Calu3 (cell line): ENCODE data around the gene PCSK6. TPM values are rescaled to one million over a fixed set of nuclear protein-coding genes. Genes with fewer than 3 reads are reported as not detected.
A peak's percentile ranks its signal among the peaks of the same experiment; 100 is the strongest.

Experiments
- BruUV-seq: library from RNA; stranded (reverse); fragments of 400-500 nt; replicated peaks from 2 replicates; lab custom pipeline; 2021; lab: Mats Ljungman, UMichigan
- CTCF ChIA-PET: fragments of 300-600 bp; sonication (Branson Sonifier 250); formaldehyde crosslinking; loops from one replicate; lab custom pipeline; 2022; ENCODE audit warnings: antibody characterized with exemption; lab: Charles Lee
- DNase-seq: peaks from one replicate; pipeline ENCODE4 v3.0.0; 2022
- H3K27ac Mint-ChIP-seq: one replicate; pipeline ENCODE4 v1.8.0; 2022; ENCODE audit warnings: mixed read lengths; ENCODE audit not compliant: unreplicated experiment
- H3K27me3 Mint-ChIP-seq: one replicate; pipeline ENCODE4 v1.8.0; 2022; ENCODE audit warnings: mixed read lengths; ENCODE audit not compliant: unreplicated experiment
- H3K36me3 Mint-ChIP-seq: one replicate; pipeline ENCODE4 v1.8.0; 2022; ENCODE audit warnings: mild to moderate bottlenecking, moderate library complexity, mixed read lengths; ENCODE audit not compliant: insufficient read depth, unreplicated experiment
- H3K4me1 Mint-ChIP-seq: one replicate; pipeline ENCODE4 v1.8.0; 2022; ENCODE audit warnings: mild to moderate bottlenecking, low read depth, mixed read lengths; ENCODE audit not compliant: unreplicated experiment
- H3K4me3 Mint-ChIP-seq: one replicate; pipeline ENCODE4 v1.8.0; 2022; ENCODE audit warnings: mild to moderate bottlenecking, low read depth, moderate library complexity, mixed read lengths; ENCODE audit not compliant: unreplicated experiment
- H3K9me3 Mint-ChIP-seq: one replicate; pipeline ENCODE4 v1.8.0; 2022; ENCODE audit warnings: low read depth, mixed read lengths; ENCODE audit not compliant: unreplicated experiment
- intact Hi-C: fragments of 100-400 bp; cut with micrococcal nuclease; formaldehyde crosslinking; loops from one replicate; pipeline ENCODE4 v1.10.0; 2022; ENCODE audit not compliant: unreplicated experiment
- total RNA-seq: library from RNA; stranded (reverse); gene quantifications from 2 replicates; pipeline ENCODE4 v1.2.3, GENCODE V29; 2022
- TF ChIP-seq, protein P1 (sequence below): fragments of 200-600 bp; IDR thresholded peaks from one replicate; pipeline ENCODE4 v1.8.0; 2022; ENCODE audit warnings: antibody characterized with exemption; ENCODE audit not compliant: unreplicated experiment

PCSK6 gene
- total RNA-seq, 1 experiment from 2014 or later = 5.1 TPM

DNA sequence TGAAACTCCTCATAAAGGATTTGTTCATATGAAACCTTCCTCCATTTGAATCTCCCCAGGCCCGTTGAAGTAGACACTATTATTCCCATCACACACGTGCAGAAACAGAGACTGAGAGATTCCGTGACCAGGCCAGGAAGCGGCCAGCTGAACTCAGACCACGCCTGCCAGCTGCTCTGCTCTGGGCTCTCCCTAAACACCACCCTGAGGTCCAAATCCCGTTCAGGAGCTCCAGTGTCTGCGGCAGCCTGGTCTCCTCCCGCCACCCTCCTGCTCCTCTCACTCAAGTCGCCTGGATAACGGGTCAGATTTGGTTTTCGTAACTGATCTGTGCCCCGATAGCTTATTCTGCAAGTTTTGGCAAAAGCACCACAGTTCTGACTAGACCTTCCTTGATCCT is 140.9 kb downstream of the PCSK6 start:
- intact Hi-C loops = no loop called here
- H3K4me3 Mint-ChIP-seq = peak overlapping the region; percentile 18
- BruUV-seq = no TSS peak
- no peaks in the 10 kb centered on the region for H3K36me3 Mint-ChIP-seq
- peaks cover 28% of the 10 kb centered on the region for H3K4me1 Mint-ChIP-seq
- no peak overlapping the region for H3K27ac Mint-ChIP-seq
- H3K27me3 Mint-ChIP-seq = no peaks in the 10 kb centered on the region
- H3K9me3 Mint-ChIP-seq = no peaks in the 10 kb centered on the region
- TF ChIP-seq, protein P1, sequence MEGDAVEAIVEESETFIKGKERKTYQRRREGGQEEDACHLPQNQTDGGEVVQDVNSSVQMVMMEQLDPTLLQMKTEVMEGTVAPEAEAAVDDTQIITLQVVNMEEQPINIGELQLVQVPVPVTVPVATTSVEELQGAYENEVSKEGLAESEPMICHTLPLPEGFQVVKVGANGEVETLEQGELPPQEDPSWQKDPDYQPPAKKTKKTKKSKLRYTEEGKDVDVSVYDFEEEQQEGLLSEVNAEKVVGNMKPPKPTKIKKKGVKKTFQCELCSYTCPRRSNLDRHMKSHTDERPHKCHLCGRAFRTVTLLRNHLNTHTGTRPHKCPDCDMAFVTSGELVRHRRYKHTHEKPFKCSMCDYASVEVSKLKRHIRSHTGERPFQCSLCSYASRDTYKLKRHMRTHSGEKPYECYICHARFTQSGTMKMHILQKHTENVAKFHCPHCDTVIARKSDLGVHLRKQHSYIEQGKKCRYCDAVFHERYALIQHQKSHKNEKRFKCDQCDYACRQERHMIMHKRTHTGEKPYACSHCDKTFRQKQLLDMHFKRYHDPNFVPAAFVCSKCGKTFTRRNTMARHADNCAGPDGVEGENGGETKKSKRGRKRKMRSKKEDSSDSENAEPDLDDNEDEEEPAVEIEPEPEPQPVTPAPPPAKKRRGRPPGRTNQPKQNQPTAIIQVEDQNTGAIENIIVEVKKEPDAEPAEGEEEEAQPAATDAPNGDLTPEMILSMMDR = no peak
- CTCF ChIA-PET = interaction anchor here (1.0 to 1.1 kb wide), 2 partner anchors 10 to 33 kb away, joined by 3 to 4 read pairs; no protein-coding TSS in a partner anchor
- no peak for DNase-seq

DNA sequence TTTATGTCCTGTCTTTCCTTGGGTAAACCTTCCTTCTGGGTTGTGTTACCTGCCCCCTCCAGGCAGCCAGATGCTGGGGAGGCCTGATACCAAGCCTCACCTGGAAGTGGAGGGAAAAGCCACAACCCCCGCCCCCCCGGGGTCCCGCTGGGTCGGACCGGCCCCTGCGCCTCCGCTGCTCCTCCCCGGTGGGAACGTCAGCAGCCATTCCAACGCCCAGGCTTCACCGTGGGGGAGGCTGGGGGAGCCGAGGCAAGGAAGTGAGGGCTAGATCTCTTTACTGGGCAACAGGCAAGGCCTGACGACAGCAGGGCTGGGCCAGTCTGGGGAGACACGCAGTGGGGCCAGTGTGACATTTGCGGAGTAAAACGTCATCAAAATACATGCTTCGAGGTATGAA is 141.5 kb downstream of the PCSK6 start:
- intact Hi-C loops = no loop called here
- Mint-ChIP-seq H3K36me3 (no peaks in the 10 kb centered on the region), H3K4me3 (no peak overlapping the region), H3K27me3 (no peaks in the 10 kb centered on the region), H3K4me1 (peaks cover 28% of the 10 kb centered on the region), H3K27ac (peak overlapping the region; percentile 66), H3K9me3 (no peaks in the 10 kb centered on the region)
- CTCF ChIA-PET = no interaction called here
- TF ChIP-seq, protein P1 = no peak
- no peak for DNase-seq
- no TSS peak for BruUV-seq

DNA sequence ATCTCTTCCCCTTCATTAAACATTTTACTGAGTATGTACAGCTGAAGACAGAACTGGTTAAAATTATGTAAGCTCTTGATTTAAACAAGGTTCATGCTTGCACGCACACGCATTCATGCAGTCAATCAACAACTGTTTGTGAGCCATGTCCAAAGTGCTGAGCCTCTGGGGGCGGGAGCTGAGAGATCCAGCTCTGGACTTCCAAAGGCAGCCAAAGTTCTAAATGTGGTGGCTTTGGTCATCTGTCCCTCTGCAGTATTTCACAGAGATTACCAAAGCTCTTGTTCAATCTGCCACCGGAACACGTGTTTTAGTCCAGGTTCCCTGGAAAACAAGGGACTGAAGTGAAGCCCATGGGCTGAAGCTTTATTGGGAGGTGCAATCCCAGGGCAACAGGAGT is 142.1 kb downstream of the PCSK6 start:
- DNase-seq = no peak
- Mint-ChIP-seq H3K4me3 (no peak overlapping the region), H3K27ac (peak overlapping the region; percentile 66), H3K27me3 (no peaks in the 10 kb centered on the region), H3K4me1 (peaks cover 28% of the 10 kb centered on the region), H3K9me3 (no peaks in the 10 kb centered on the region), H3K36me3 (no peaks in the 10 kb centered on the region)
- intact Hi-C loops = no loop called here
- no TSS peak for BruUV-seq
- TF ChIP-seq, protein P1 = no peak
- CTCF ChIA-PET = no interaction called here

DNA sequence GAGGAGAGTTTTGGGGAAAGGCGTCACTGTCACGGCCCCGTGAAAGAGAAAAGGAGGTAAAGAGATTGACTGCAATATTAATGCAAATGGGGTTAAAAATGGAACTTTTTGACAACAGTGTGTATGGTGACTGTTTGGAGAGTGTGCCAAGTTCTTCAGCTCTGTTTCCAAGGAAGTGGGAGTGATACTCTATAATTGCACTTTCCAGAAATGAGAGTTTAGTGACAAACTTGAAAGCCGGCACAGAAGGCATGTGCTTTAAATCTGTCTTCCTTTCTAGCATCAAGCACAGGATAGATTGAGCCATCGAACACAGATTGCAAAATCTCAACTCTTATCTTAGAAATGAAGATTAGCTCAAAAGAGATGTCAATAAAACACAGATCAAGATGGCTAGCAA is 142.6 kb downstream of the PCSK6 start:
- intact Hi-C loops = no loop called here
- TF ChIP-seq, protein P1 = no peak
- Mint-ChIP-seq H3K9me3 (no peaks in the 10 kb centered on the region), H3K27me3 (no peaks in the 10 kb centered on the region), H3K4me1 (peaks cover 28% of the 10 kb centered on the region), H3K36me3 (no peaks in the 10 kb centered on the region), H3K4me3 (peak overlapping the region; percentile 26), H3K27ac (no peak overlapping the region)
- CTCF ChIA-PET = no interaction called here
- BruUV-seq = no TSS peak
- DNase-seq = no peak
